SK-MEL-5 (cell line): ENCODE data around the gene NR4A2. TPM values are rescaled to one million over a fixed set of nuclear protein-coding genes. Genes with fewer than 3 reads are reported as not detected.
"Not testable (repeated sequence)": the region's sequence is repeated elsewhere in the genome, so short reads cannot be mapped to it uniquely, and the experiment has no call there.

Source experiments
- DNase-seq: peaks from one replicate; pipeline ENCODE4 v3.0.0-alpha.2; 2016; ENCODE audit warnings: low read depth, low spot score
- in situ Hi-C: cut with HindIII; loops from 2 replicates; pipeline ENCODE4 v1.10.0; 2016; ENCODE audit warnings: low sequenced_read_pairs, high pct_unique_total_duplicates, low pct_unique_long_range_greater_than_20kb
- total RNA-seq: library from RNA; depleted of rRNA; stranded (reverse); fragments of >200 nt; shearing (Covaris generic); gene quantifications from 2 replicates; pipeline ENCODE4 v1.2.3, GENCODE V29; 2014; rRNA removed

NR4A2 gene
- total RNA-seq, 1 experiment from 2014 or later = 5.2 TPM

- in situ Hi-C loops = no loop called here
- no peak for DNase-seq
Observed at GRCh38 chr2:156300337-156300736, 32.2 kb downstream of the NR4A2 start.

- in situ Hi-C loops = no loop called here
- no peak for DNase-seq
Observed at GRCh38 chr2:156294945-156295580, 37.5 kb downstream of the NR4A2 start.

- DNase-seq, in situ Hi-C loops: not testable (repeated sequence)
Observed at GRCh38 chr2:156293382-156293781, 39.1 kb downstream of the NR4A2 start.

GRCh38 chr2:156279446-156280150 is 52.9 kb downstream of the NR4A2 start:
- in situ Hi-C loops = no loop called here
- DNase-seq = no peak

Other genes with a start within 250 kb of the NR4A2 start
- gene GPD2, start 103.7 kb upstream of the NR4A2 start, total RNA-seq = 97.5 and 103 TPM in 2 replicates